Epithelial cell of esophagus (primary cell): Measurements from ENCODE around the gene DNAJC16.

Source experiments
- DNase-seq: peaks from one replicate; pipeline ENCODE4 v3.0.0; 2010; ENCODE audit warnings: low read depth
- H3K4me3 ChIP-seq: 2 replicates; pipeline ENCODE4 v1.5.1; 2011; ENCODE audit warnings: mild to moderate bottlenecking, low read length, control low read depth
- TF ChIP-seq, protein P1 (sequence below): IDR thresholded peaks from 2 replicates; pipeline ENCODE4 v1.5.1; 2011; ENCODE audit warnings: low read depth, mild to moderate bottlenecking, low read length, control low read depth, inconsistent platforms; ENCODE audit not compliant: insufficient read depth; ENCODE audit errors: missing control alignments

The DNAJC16 gene

DNA sequence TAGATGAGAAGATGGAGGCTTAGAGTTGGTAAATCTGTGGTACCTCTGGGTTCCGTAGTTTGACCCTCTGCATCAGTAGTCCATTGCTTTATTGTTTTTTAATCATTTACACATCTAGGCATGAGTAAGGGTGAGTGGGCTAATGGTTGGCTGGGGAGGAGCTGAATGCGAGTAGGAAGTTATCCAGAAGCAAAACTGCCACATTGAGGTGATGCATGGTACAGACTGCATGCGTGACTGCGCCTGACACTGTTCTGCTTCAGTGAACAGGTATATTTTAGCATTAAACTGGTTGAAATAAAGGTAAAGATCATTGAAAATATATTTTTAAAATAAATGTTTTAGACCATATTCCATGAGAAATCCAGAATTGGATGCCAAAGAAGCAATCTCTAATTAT, 4.4 kb downstream of the DNAJC16 start:
- DNase-seq = no peak
- H3K4me3 ChIP-seq = no peak overlapping the region
- TF ChIP-seq, protein P1, sequence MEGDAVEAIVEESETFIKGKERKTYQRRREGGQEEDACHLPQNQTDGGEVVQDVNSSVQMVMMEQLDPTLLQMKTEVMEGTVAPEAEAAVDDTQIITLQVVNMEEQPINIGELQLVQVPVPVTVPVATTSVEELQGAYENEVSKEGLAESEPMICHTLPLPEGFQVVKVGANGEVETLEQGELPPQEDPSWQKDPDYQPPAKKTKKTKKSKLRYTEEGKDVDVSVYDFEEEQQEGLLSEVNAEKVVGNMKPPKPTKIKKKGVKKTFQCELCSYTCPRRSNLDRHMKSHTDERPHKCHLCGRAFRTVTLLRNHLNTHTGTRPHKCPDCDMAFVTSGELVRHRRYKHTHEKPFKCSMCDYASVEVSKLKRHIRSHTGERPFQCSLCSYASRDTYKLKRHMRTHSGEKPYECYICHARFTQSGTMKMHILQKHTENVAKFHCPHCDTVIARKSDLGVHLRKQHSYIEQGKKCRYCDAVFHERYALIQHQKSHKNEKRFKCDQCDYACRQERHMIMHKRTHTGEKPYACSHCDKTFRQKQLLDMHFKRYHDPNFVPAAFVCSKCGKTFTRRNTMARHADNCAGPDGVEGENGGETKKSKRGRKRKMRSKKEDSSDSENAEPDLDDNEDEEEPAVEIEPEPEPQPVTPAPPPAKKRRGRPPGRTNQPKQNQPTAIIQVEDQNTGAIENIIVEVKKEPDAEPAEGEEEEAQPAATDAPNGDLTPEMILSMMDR = no peak

DNA sequence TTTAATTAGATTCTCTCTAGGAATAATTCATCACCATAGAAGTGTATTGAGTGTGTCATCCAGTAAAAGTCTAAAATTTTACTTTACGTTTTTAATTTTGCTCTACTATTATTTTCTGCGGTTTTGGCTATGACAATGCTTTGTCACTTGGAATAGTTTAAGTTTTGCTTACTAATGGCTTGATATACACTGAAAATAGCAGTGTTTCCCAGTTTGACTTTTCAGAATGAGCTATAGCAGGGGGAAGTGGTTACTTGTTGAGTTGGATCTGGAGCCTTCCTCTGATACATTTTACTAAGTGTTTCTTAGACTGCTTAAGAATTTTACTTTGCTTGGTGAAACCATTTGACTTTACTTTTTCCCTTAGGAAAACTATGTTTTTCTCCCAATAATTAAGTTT, 5.0 kb downstream of the DNAJC16 start:
- H3K4me3 ChIP-seq = no peak overlapping the region
- TF ChIP-seq, protein P1 = no peak

DNA sequence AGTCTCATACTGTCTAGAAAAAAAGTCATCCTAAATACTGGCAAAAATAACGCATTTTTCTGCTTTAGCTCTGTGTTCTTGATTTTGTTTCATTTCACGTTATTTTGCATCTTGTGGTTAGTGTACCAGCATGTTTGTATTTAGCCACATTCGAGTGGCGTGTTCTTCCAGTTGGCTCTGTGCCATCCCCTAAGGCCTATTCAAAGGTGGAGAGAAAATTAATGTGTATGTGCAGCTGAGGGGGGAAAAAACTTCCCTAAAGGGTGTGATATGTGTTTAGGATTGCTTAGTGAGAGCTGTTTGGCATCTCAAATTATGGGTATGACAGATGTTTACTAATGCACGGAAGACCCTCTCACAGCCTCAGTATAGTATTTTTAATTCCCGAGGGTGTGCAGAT, 12.1 kb downstream of the DNAJC16 start:
- no peak overlapping the region for H3K4me3 ChIP-seq
- DNase-seq = peak; percentile 47
- TF ChIP-seq, protein P1 = no peak

More for the DNA sequence above, 5.0 kb downstream of the DNAJC16 start:
- DNase-seq = no peak

DNA sequence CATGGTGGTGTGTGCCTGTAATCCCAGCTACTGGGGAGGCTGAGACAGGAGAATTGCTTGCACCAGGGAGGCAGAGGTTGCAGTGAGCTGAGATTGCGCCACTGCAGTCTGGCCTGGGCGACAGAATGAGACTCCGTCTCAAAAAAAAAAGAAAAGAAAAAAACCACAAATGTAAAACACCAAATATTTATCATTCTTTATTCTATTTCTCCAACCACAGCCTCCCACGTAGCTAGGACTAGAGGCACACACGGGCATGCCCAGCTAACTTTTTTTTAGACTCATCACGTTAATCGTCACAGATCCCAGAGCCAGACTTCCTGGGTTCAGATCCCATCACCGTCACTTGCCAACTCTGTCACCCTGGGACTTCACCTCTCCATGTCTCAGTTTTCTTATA, 13.5 kb downstream of the DNAJC16 start:
- no peak for DNase-seq
- TF ChIP-seq, protein P1 = no peak

DNA sequence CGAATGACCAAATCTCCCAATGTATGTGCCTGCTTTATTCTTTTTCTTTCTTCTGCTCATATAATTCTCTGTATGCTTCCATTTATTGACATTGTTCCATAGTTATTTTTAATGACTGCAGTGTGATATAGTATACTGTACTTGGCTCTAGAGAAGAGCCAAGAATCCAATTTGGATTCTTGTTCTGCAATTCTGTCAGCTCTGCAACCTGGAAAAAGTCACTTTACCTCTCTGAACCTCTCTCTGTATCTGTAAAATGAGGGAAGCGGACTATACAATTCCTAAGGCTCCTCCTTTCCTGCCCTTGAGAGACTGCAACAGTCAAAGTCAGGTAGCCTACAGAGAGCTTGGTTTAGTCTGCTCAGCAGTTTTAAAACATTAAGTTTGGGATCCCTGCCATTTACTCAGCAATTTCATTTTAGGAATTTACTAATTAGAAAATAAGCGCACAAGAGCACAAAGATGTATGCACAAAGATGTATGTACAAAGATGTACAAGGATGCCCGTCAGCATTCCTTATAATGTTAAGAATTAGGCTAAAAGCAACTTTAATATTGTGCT, 14.7 kb downstream of the DNAJC16 start:
- no peak for DNase-seq
- H3K4me3 ChIP-seq = no peak overlapping the region
- TF ChIP-seq, protein P1 = no peak

More for the DNA sequence above, 13.5 kb downstream of the DNAJC16 start:
- no peak overlapping the region for H3K4me3 ChIP-seq

DNA sequence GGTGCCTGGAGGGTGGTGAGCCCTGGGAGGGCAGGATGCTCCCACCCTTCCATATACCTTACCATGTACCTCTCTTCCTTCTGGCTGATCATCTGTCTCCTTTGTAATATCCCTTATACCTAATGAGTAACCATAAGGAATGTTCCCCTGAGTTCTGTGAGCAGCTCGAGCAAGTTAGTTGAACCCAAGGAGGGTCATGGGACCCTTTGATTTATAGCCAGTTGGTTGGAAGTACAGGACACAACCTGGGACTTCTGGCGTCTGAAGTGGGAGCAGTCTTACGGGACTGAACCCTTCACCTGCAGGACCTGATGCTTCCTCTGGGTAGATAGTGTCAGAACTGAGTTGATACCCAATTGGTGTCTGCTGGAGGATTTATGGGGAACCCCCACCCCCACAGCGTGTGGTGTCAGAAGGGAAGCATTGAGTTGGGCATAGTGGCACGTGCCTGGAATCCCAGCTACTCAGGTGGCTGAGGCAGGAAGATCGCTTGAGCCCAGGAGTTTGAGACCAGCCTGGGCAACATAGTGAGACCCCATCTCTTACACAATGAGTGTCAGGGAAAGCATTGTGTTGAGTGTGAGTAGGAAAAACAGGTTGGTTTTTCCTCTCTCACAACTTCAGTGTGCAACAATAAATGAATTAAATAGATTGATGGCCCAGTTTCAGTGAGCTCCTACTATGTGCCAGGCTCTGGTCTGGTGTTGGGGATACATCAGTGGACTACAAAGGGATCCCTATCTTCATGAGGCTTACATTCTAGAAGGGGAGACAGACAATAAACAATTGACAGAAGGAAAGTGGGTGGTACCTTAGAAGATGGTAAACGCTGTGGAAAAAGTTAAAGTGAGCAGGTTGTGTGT, 16.0 kb downstream of the DNAJC16 start:
- TF ChIP-seq, protein P1 = no peak
- no peak overlapping the region for H3K4me3 ChIP-seq
- no peak for DNase-seq
